ENCODE data around the gene SEC23B.

SEC23B gene

GRCh38 chr20:18587665-18588573 is 80.2 kb downstream of the SEC23B start, which contains the start of gene DTD1:
DTD1 (plus strand) TSS chr20:18588054; CDS start chr20:18588073, 19 bp downstream.
- DNase-seq (ENCODE audit: low spot score), result peak; percentile 96

DNA sequence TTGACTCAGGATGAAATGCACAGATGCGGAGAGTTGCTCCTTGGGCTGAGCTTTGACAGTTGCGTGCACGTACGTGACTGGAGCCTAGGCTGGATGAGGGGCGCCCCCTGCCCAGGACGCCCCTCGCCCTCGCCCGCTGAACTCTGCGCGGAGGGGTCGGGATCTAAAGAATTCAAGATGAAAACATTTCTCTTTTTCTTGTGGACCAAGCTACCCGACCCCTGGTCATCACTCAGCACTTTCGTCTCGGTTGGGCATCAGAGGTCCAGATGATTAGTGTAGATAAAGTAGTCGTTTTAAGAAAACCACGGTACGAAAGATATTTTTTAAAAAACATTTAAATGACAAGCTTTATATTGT is 80.8 kb downstream of the SEC23B start:
- no peak for DNase-seq (ENCODE audit: low spot score)

GRCh38 chr20:18589941-18590674 is 82.4 kb downstream of the SEC23B start:
- no peak for DNase-seq (ENCODE audit: low spot score)

GRCh38 chr20:18596270-18596669 is 88.5 kb downstream of the SEC23B start:
- DNase-seq (ENCODE audit: low spot score), result no peak

DNA sequence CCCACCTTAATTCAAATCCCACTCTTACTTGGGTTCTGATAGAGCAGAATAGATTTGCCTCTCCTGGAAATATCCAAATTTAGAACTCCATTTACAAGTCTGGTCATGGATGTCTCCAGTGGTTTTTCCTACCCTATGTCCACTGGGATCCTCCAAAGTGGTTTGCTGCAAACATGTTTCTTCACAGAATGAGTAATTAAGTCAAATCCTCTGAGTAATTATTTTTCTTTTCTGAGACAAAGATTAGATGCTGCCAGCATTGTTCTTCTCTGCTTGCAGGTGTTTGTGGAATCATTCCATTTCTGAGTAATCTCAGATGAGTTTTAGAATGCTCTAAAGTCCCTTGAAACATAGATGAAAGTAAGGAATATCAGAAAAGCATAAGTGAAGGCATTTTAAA is 102.0 kb downstream of the SEC23B start:
- no peak for DNase-seq (ENCODE audit: low spot score)
